ENCODE measurements around the gene FKBP5. TPM values are rescaled to one million over a fixed set of nuclear protein-coding genes. Genes with fewer than 3 reads are reported as not detected.
"Not testable (repeated sequence)": the region's sequence is repeated elsewhere in the genome, so short reads cannot be mapped to it uniquely, and the experiment has no call there.

The FKBP5 gene
- polyA plus RNA-seq, 2 of the 4 experiments (the other 2 are of a cell fraction), result 8.4 to 11.7 TPM

DNA sequence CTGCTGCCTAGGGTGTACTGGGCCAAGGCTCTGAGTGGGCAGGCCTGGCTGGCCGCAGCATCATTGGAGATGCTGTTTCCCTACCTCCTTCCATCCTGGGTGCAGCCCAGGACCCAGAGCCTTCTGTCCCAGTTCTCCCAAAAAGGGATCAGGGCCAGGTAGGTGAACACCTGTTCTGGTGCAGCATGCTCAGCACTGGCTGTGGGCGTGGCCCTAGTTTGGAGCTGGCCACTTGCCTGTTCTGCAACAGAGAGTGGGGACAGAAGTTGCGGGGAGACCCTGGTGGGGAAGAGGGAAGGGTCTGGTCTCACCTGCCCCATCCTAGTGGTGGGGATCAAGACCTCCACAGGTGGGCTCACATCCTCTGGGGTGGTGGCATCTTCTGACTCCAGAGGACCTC is 46.7 kb upstream of the FKBP5 start:
- ATAC-seq, result no peak

DNA sequence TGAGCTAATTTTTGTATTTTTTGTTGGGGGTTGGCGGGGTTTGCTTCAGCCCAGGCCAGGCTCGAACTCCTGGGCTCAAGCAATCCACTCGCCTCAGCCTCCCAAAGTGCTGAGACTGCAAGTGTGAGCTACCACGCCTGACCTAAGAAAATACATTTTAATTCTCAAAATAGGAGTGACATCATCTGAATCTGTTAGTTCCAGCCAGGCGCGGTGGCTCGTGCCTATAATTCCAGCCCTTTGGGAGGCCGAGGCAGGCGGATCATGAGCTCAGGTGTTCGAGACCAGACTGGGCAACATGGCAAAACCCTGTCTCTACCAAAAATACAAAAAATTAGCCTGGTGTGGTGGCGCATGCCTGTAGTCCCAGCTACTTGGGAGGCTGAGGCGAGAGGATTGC is 45.6 kb upstream of the FKBP5 start:
- H3K9me3 ChIP-seq; FAIRE-seq; DNase-seq (ENCODE audit: low read depth in 1 of 2, low spot score in 1 of 2); H3K4me2 ChIP-seq; POLR2A ChIA-PET; H3K4me3 ChIP-seq; ATAC-seq: not testable (repeated sequence)
- Histone ChIP-seq H3K27ac (peak overlapping the region in 1 of 2 experiments; percentile 99; a peak in 1 of 6 replicates), H3K4me1 (peaks cover 29% of the 10 kb centered on the region)
- CTCF ChIA-PET, result interaction anchor here (0.7 to 2.0 kb wide), 4 partner anchors 131 to 211 kb away, joined by 3 to 13 read pairs (median 4); no protein-coding TSS in a partner anchor
- 95% methylated on average over 9 of the region's 12 CpGs for WGBS (ENCODE audit: missing lambda C conversion rate)

More for the DNA sequence above, 46.7 kb upstream of the FKBP5 start:
- H3K4me1 ChIP-seq, result peaks cover 18% of the 10 kb centered on the region
- H3K27ac ChIP-seq, result peak overlapping the region in 1 of 2 experiments; percentile 99; a peak in 1 of 6 replicates
- no peak overlapping the region for H3K4me3 ChIP-seq
- DNase-seq (ENCODE audit: low read depth in 1 of 2, low spot score in 1 of 2) (no peak), FAIRE-seq (no peak)
- CTCF ChIA-PET, result interaction anchor here (0.6 to 7.2 kb wide), 23 partner anchors 12 to 225 kb away, joined by 3 to 129 read pairs (median 5); no protein-coding TSS in a partner anchor
- WGBS (ENCODE audit: missing lambda C conversion rate), result 100% methylated on average over 3 of the region's 3 CpGs
- POLR2A ChIA-PET, result no interaction called here
- TF ChIP-seq CBX2 (IDR thresholded peaks at IDR 0.05; ENCODE audit: borderline replicate concordance, low read depth), result no peak
- TF ChIP-seq NR3C1 (IDR thresholded peaks at IDR 0.05), result no peak
- TF ChIP-seq, protein P1, sequence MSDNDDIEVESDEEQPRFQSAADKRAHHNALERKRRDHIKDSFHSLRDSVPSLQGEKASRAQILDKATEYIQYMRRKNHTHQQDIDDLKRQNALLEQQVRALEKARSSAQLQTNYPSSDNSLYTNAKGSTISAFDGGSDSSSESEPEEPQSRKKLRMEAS (IDR thresholded peaks at IDR 0.05), result no peak
- TF ChIP-seq FOSL2 (IDR thresholded peaks at IDR 0.05), result no peak
- TF ChIP-seq FOSL2 (CRISPR knock-in tag; IDR thresholded peaks at IDR 0.05), result no peak
- no peak for TF ChIP-seq KDM5A (IDR thresholded peaks at IDR 0.05)
- no peak for TF ChIP-seq HOXB13 (CRISPR knock-in tag; IDR thresholded peaks at IDR 0.05; ENCODE audit: low read depth)
- no peak for TF ChIP-seq ZFP36 (IDR thresholded peaks at IDR 0.05; ENCODE audit: borderline replicate concordance, partially characterized antibody)
- no peak for TF ChIP-seq TFCP2L1 (CRISPR knock-in tag; IDR thresholded peaks at IDR 0.05)
- no peak for TF ChIP-seq RCOR1 (IDR thresholded peaks at IDR 0.05; ENCODE audit: low read depth, low read length)
- TF ChIP-seq POLR2A (IDR thresholded peaks at IDR 0.05; ENCODE audit: low read length), result no peak
- no peak for TF ChIP-seq NPAS2 (CRISPR knock-in tag; IDR thresholded peaks at IDR 0.05; ENCODE audit: borderline replicate concordance)
- TF ChIP-seq SREBF2 (IDR thresholded peaks at IDR 0.05), result no peak
- H3K4me2 ChIP-seq, result no peak overlapping the region
- no peaks in the 10 kb centered on the region for H3K9me3 ChIP-seq

DNA sequence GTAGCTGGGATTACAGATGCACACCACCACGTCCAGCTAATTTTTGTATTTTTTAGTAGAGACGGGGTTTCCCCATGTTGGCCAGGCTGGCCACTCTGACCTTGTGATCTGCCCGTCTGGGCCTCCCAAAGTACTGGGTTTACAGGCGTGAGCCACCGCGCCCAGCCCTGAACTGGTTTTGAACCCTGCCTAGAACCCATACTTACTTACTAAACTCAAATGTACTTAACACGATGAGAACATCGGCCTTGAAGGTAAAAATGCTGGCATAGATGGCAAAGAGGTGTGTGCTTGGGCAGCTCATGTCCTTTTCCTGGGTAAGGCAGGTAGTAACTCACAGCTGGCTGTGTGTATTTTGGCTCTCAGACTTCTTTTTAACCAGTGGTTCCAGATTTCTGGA is 44.9 kb upstream of the FKBP5 start:
- H3K4me3 ChIP-seq, result no peak overlapping the region
- CTCF ChIA-PET, result interaction anchor here (0.7 to 2.0 kb wide), 5 partner anchors 91 to 210 kb away, joined by 3 to 13 read pairs (median 4); no protein-coding TSS in a partner anchor
- no peak for DNase-seq (ENCODE audit: low read depth in 1 of 2, low spot score in 1 of 2)
- H3K4me2 ChIP-seq, result no peak overlapping the region
- no peak for FAIRE-seq
- no peaks in the 10 kb centered on the region for H3K9me3 ChIP-seq
- POLR2A ChIA-PET, result no interaction called here
- peak overlapping the region; percentile 98 to 99; a peak in 3 of 6 replicates for H3K27ac ChIP-seq
- no peak for ATAC-seq
- 94% methylated on average over 8 of the region's 8 CpGs for WGBS (ENCODE audit: missing lambda C conversion rate)
- H3K4me1 ChIP-seq, result peaks cover 36% of the 10 kb centered on the region
- no peak for TF ChIP-seq MAZ (IDR thresholded peaks at IDR 0.05; ENCODE audit: borderline replicate concordance, low read depth, low read length)
- TF ChIP-seq HEYL (CRISPR knock-in tag; IDR thresholded peaks at IDR 0.05), result no peak

DNA sequence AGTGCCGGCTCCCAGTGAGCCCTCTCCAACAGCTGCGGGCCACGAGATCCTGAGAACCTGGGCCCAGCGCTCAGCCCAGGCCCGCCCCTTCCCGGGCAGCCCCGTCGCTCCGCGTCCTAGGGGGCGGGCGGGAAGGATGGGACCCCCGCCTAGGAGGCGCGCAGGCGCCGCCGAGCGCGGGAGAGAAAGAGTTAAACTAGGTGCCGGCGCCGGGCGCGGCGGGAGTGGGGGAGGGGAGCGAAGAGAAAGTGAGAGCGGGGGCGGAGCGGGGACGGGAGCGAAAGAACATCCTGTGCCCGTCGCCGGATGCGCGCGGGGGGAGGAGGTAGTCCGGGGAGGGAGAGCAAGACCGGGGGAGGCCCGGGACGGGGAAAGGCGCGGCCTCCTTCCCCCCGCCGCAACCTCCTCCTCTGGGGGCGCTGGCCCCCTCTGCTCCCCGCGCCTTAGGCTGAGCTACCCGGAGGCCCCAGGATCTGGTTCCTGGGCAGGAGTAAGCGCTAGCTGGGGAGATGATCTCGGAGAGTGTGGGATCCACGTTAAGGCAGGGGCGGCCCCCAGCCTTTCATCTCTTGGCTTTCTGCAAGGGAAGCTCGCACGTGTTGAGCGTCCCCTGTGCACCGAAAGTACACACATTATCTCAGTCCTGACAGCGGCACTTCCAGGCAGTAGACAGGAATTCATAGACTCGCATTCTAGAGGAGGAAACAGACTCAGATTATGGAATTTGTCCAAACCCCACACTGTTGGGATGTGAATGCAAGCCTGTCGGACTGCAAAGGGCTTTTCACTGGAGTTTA is 43.2 kb upstream of the FKBP5 start:
- Histone ChIP-seq H3K4me1 (peaks cover 46% of the 10 kb centered on the region), H3K9me3 (no peaks in the 10 kb centered on the region), H3K4me2 (peak overlapping the region; percentile 81), H3K4me3 (peak overlapping the region; percentile 75), H3K27ac (peak overlapping the region; percentile 98 to 99)
- ChIA-PET CTCF (interaction anchor here (1.1 kb wide), 2 partner anchors 140 to 148 kb away, joined by 3 to 6 read pairs; no protein-coding TSS in a partner anchor), POLR2A (no interaction called here)
- WGBS (ENCODE audit: missing lambda C conversion rate), result 3% methylated on average over 12 of the region's 61 CpGs
- DNase-seq (ENCODE audit: low read depth in 1 of 2, low spot score in 1 of 2) (peak; percentile 83 to 84), ATAC-seq (peak; percentile 54 to 69), FAIRE-seq (no peak)
- TF ChIP-seq, protein P2, sequence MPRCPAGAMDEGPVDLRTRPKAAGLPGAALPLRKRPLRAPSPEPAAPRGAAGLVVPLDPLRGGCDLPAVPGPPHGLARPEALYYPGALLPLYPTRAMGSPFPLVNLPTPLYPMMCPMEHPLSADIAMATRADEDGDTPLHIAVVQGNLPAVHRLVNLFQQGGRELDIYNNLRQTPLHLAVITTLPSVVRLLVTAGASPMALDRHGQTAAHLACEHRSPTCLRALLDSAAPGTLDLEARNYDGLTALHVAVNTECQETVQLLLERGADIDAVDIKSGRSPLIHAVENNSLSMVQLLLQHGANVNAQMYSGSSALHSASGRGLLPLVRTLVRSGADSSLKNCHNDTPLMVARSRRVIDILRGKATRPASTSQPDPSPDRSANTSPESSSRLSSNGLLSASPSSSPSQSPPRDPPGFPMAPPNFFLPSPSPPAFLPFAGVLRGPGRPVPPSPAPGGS (IDR thresholded peaks at IDR 0.05), result no peak
- TF ChIP-seq, protein P3, sequence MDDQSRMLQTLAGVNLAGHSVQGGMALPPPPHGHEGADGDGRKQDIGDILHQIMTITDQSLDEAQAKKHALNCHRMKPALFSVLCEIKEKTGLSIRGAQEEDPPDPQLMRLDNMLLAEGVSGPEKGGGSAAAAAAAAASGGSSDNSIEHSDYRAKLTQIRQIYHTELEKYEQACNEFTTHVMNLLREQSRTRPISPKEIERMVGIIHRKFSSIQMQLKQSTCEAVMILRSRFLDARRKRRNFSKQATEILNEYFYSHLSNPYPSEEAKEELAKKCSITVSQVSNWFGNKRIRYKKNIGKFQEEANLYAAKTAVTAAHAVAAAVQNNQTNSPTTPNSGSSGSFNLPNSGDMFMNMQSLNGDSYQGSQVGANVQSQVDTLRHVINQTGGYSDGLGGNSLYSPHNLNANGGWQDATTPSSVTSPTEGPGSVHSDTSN (IDR thresholded peaks at IDR 0.05), result no peak; the same call in 1 of the 2 replicates
- TF ChIP-seq SMC3 (IDR thresholded peaks at IDR 0.05) (no peak), HOXB13 (CRISPR knock-in tag; IDR thresholded peaks at IDR 0.05; ENCODE audit: low read depth) (no peak), POLR2AphosphoS2 (conservative IDR thresholded peaks at IDR 0.05; ENCODE audit: low read length) (no peak), TP53 (CRISPR knock-in tag; IDR thresholded peaks at IDR 0.05) (no peak), MYC (IDR thresholded peaks at IDR 0.05; ENCODE audit: borderline replicate concordance, low read length) (no peak; the same call in 1 of the 2 replicates), GATA3 (IDR thresholded peaks at IDR 0.05; ENCODE audit: borderline replicate concordance) (peak; percentile 24; the same call in 1 of the 2 replicates), MAZ (IDR thresholded peaks at IDR 0.05; ENCODE audit: borderline replicate concordance, low read depth, low read length) (no peak), NFE2L2 (conservative IDR thresholded peaks at IDR 0.05; ENCODE audit: low read length) (no peak), ESRRA (IDR thresholded peaks at IDR 0.05; ENCODE audit: borderline replicate concordance, low read length) (no peak), CHD2 (IDR thresholded peaks at IDR 0.05; ENCODE audit: low read length, partially characterized antibody) (no peak)
- TF ChIP-seq, protein P4, sequence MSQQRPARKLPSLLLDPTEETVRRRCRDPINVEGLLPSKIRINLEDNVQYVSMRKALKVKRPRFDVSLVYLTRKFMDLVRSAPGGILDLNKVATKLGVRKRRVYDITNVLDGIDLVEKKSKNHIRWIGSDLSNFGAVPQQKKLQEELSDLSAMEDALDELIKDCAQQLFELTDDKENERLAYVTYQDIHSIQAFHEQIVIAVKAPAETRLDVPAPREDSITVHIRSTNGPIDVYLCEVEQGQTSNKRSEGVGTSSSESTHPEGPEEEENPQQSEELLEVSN (IDR thresholded peaks at IDR 0.05; ENCODE audit: borderline replicate concordance, low read depth), result 0 out of 2 replicates have a peak, but pooled peaks have one; percentile 3
- TF ChIP-seq, protein P5, sequence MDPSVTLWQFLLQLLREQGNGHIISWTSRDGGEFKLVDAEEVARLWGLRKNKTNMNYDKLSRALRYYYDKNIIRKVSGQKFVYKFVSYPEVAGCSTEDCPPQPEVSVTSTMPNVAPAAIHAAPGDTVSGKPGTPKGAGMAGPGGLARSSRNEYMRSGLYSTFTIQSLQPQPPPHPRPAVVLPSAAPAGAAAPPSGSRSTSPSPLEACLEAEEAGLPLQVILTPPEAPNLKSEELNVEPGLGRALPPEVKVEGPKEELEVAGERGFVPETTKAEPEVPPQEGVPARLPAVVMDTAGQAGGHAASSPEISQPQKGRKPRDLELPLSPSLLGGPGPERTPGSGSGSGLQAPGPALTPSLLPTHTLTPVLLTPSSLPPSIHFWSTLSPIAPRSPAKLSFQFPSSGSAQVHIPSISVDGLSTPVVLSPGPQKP (IDR thresholded peaks at IDR 0.05; ENCODE audit: low read depth, low read length), result no peak
